Kasumi-1 (cell line): ENCODE results near the gene SSC4D.
A peak's percentile ranks its signal among the peaks of the same experiment; 100 is the strongest.
"Not testable (repeated sequence)": the region's sequence is repeated elsewhere in the genome, so short reads cannot be mapped to it uniquely, and the experiment has no call there.

Source experiments
- DNase-seq, 2 experiments: peaks; one replicate each; lab custom pipeline; 2025; lab: John Stamatoyannopoulos, UW

SSC4D gene

GRCh38 chr7:76421097-76421496 is 11.6 kb upstream of the SSC4D start:
- DNase-seq: not testable (repeated sequence)

DNA sequence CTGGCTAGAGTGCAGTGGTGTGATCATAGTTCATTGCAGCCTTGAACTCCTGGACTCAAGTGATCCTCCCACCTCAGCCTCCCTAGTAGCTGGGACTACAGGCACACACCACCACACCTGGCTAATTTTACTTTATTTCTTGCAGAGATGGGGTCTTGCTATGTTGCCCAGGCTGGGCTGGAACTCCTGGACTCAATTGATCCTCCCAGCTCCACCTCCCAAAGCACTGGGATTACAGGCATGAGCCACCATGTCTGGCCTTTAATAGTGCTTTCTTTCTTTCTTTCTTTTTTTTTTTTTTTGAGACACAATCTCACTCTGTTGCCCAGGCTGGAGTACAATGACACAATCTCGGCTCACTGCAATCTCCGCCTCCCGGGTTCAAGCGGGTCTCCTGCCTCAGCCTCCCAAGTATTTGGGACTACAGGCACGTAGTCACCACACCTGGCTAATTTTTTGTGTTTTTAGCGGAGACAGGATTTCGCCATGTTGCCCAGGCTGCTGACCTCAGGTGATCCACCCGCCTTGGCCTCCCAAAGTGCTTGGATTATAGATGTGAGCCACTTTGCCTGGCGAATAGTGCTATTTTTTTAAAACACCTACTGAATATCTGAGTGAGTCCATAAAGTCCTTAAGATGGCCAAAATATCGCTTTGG is 8.3 kb upstream of the SSC4D start:
- DNase-seq: not testable (repeated sequence)

- no peak for DNase-seq
These were observed 2.8 kb upstream of the SSC4D start for GRCh38 chr7:76412249-76412648.

DNA sequence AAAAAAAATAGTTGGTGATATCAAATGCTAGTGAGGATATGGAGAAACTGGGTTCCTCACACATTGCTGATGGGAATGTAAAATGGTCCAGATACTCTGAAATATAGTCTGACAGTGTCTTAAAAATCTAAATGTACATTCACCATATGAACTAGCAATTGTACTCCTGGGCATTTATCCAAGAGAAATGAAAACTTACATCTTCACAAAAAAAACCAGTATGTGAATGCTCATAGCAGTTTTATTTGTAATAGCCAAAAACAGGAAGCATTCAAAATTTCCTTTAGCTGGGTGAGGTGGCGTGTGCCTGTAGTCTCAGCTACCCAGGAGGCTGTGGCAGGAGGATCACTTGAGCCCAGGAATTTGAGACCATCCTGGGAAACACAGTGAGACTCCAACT is 2.1 kb upstream of the SSC4D start:
- DNase-seq: peak; percentile 26 to 32

DNA sequence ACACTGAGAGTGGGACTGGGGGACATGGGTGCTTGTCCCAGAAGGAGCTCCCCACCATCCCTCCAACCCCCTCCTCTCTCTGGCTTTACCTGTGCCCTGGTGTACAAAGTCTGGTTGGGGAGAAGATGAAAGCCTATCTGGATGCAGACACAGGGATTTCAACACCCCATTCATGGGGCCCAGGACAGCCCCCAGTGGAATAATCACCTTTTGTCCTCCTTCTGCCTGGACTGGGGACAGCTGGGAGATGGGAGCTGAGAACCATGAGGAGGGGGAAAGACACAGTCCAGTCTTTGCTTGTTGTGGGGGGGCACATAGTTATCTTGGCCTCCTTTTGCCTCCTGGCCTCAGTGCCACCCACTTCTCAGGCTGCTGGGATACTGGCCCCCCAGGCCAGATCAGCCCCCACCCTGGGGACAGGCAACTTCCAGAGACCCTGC is 1.4 kb downstream of the SSC4D start:
- no peak for DNase-seq

- no peak for DNase-seq
These were observed 1.8 kb downstream of the SSC4D start for GRCh38 chr7:76407718-76408117.

DNA sequence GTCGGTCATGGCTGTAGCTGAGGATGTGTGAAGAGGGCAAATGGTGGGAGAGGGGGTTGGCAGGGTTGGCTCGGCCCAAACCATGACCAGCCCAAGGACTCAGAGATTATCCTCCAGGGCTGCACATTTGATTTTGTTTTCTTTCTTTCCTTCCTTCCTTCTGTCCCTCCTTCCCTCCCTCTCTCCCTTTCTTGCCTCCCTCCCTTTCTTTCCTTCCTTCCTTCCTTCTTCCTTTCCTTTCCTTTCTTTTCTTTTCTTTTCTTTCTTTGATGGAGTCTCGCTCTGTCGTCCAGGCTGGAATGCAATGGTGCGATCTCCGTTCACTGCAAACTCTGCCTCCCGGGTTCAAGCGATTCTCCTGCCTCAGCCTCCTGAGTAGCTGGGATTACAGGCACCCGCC is 3.8 kb downstream of the SSC4D start:
- DNase-seq: no peak

- DNase-seq: peak; percentile 94 to 96
These were observed 5.6 kb downstream of the SSC4D start for GRCh38 chr7:76403780-76404494.

GRCh38 chr7:76403097-76403496 is 6.4 kb downstream of the SSC4D start:
- DNase-seq: peak in 1 of 2 experiments; percentile 13

DNA sequence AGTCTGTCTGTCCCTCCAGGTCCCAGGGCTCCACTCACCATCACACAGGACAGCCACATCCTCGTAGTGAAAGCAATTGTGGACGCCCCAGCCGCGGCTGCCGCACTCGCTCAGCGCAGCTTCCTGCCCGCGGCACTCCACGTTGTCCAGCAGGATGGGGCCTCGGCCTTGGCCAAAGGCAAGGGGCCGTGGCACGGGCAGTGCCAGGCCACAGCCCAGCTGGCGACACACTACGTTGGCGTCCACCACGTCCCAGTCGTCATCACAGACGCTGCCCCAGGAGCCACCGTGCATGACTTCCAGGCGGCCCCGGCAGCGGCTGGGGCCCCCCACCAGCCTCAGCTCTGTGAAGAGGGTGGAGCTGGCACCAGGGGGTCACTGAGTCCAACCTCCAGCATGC is 9.2 kb downstream of the SSC4D start:
- no peak for DNase-seq

DNA sequence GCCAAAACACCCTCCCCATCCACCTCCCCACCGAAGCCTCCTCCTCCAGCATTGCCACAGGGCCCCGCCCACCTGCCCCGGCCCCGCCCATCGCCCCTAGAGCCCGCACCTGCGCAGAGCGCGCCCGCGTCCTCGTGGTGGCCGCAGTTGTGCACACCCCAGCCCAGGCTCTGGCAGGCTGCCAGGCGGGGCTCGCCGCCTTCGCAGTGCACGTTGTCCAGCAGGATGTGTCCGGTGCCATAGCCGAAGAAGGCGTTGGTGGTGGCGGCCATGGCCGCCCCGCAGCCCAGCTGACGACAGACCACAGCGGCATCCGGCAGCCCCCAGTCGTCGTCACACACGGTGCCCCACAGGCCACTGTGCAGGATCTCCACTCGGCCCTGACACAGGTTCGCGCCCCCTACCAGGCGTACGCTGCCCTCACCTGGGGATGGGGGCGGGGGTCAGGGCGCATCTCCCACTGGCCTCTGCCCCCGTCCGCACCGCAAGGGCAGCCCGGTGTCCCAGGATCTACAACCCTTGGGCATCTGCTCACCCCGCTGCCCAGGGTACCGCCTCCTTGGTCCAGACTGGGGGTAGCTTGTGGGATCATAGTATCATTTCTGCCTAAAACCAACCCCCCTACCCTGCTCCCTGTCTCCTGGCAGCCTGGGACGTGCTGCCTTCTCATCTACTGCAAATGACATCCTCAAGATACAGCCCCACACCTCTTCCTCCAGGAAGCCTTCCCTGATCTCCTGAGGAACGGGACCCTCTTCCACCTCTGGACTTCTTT is 11.9 kb downstream of the SSC4D start:
- DNase-seq: peak; percentile 55 to 58

- no peak for DNase-seq
These were observed 12.6 kb downstream of the SSC4D start for GRCh38 chr7:76396864-76397263.

- DNase-seq: no peak
These were observed 13.4 kb downstream of the SSC4D start for GRCh38 chr7:76395965-76396726.

DNA sequence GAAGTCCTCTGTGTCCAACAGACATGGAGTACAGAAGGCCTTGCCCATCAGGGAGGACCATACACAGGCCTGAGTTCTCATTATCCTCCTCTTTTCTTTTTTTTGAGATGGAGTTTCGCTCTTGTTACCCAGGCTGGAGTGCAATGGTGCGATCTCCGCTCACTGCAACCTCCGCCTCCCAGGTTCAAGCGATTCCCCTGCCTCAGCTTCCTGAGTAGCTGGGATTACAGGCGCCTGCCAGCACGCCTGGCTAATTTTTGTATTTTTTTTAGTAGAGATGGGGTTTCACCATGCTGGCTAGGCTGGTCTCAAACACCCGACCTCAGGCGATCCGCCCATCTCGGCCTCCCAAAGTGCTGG is 13.9 kb downstream of the SSC4D start:
- DNase-seq: not testable (repeated sequence)

DNA sequence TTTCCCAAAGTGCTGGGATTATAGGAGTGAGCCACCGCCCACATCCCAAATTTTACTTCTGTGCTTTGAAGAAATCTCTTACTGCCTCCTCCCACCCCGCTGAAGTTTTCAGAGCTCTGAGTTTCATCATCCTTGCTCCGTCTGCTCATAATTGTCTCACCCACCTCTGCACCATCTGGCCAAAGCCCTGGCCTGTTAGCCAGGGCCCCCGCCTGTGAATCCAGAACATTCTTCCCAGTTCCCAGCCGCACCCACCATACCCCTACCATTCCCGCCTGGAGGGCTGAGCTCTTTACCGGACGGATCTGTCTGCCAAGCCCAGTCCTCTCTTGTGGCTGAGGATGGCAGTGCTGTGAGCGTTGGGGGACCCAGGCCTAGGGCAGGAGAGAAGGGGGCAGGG is 14.5 kb downstream of the SSC4D start:
- DNase-seq: no peak

DNA sequence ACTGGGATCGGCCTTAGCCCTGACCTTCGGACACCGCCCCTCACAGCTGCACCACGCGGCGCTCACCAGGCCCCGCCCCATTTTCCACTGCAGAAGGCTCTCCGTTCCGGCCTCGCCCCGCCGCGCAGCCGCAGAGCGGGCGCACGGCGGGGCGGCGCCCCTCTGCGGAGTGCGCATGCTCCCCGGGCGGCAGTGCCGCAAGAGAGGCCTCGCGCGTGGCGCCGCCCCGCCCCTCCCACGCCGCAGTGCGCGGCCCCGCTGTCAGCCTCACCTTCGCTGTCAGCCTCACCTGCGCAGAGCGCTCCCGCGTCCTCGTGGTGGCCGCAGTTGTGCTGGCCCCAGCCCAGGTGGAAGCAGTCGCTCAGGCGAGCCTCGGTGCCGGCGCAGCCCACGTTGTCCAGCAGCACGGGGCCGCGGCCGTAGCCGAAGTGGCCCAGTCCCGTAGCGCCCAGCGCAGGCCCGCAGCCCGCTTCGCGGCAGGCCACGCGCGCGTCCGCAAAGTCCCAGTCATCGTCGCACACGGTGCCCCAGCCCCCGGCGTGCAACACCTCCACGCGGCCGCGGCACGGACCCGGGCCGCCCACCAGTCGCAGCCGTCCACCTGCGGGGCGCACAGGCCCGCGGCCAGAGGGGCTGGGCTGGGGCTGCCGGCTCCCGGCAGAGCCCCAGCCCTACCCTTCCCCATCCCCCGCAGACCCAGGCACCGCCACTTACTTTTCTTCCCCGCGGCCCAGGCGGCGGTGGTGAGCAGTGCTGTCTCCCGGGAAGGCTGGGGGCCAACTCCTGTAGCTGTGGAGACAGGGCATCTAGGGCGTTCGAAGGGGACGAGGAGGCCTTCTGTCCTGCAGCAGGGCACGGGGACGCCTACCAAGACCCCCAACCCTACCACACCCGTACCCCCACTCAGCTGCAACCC is 16.1 kb downstream of the SSC4D start:
- peak; percentile 82 to 85 for DNase-seq

- no peak for DNase-seq
These were observed 16.9 kb downstream of the SSC4D start for GRCh38 chr7:76392531-76393115.

DNA sequence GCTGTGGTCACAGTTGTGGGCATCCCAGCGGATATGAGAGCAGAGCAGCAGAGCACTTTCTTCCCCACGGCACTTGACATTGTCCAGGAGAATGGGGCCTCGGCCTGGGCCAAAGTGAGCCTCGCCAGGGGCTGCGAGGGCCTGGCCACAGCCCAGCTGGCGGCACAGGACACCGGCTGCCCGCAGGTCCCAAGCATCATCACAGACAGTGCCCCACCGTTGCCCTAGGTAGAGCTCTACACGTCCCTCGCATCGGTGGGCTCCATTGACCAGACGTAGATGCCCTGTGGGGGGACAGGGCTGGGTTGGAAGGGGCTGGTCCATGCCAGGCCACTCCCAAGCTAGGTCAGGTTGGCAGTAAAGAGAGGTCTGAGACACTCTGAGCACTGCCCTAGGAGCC is 19.4 kb downstream of the SSC4D start:
- DNase-seq: no peak

DNA sequence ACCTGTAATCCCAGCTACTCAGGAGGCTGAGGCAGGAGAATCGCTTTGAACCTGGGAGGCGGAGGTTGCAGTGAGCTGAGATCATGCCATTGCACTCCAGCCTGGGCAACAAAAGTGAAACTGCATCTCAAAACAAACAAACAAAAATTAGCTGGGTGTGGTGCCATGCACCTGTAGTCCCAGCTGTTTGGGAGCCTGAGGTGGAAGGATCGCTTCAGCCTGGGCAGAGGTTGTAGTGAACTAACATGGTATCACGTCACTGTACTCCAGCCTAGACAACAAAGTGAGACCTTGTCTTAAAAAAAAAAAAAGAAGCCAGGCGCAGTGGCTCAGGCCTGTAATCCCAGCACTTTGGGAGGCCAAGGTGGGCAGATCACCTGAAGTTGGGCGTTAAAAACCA is 21.7 kb downstream of the SSC4D start:
- DNase-seq: not testable (repeated sequence)

GRCh38 chr7:76386691-76387260 is 22.7 kb downstream of the SSC4D start:
- DNase-seq: no peak
